GM19035 (cell line): ENCODE data around the gene GRM6.

Source experiments
- ATAC-seq: cut with Tn5 transposase; IDR thresholded peaks from one replicate; pipeline ENCODE4 v1.9.1; 2021; ENCODE audit not compliant: unreplicated experiment

Gene GRM6

GRCh38 chr5:178984145-178985072 is 10.7 kb downstream of the GRM6 start:
- ATAC-seq = no peak

- ATAC-seq = no peak
Measured at GRCh38 chr5:178983728-178984127, 11.4 kb downstream of the GRM6 start.

- ATAC-seq = no peak
Measured at GRCh38 chr5:178982941-178983340, 12.2 kb downstream of the GRM6 start.

- no peak for ATAC-seq
Measured at GRCh38 chr5:178981381-178981780, 13.7 kb downstream of the GRM6 start.

- ATAC-seq = no peak
Measured at GRCh38 chr5:178965465-178966055, 29.6 kb downstream of the GRM6 start.

- no peak for ATAC-seq
Measured at GRCh38 chr5:178941361-178941760, 53.8 kb downstream of the GRM6 start.

GRCh38 chr5:178940569-178941360 is 54.4 kb downstream of the GRM6 start, which contains the start of gene ZNF454:
ZNF454 (plus strand) TSS chr5:178941198; CDS start chr5:178942792, 1,594 bp downstream.
- no peak for ATAC-seq

GRCh38 chr5:178931846-178932760 is 63.0 kb downstream of the GRM6 start:
- ATAC-seq = no peak
